Gastroesophageal sphincter (tissue), 3 donors: ENCODE results near the gene COL25A1.

ENCODE experiments used
- POLR2AphosphoS5 ChIP-seq: sonication (generic); formaldehyde crosslinking; IDR thresholded peaks from one replicate; pipeline ENCODE4 v1.6.1; 2017; ENCODE audit warnings: antibody characterized with exemption
- TF ChIP-seq, protein P1 (sequence below), 4 experiments: fragments of 200-600 bp in 2 of 4; fragments of 450-650 bp in 2 of 4; sonication (generic) in 1 of 4; IDR thresholded peaks; one replicate each; pipeline ENCODE4 v1.5.1; 2017 to 2019; ENCODE audit warnings: antibody characterized with exemption in 4 of 4, mild to moderate bottlenecking in 2 of 4, moderate library complexity in 2 of 4

DNA sequence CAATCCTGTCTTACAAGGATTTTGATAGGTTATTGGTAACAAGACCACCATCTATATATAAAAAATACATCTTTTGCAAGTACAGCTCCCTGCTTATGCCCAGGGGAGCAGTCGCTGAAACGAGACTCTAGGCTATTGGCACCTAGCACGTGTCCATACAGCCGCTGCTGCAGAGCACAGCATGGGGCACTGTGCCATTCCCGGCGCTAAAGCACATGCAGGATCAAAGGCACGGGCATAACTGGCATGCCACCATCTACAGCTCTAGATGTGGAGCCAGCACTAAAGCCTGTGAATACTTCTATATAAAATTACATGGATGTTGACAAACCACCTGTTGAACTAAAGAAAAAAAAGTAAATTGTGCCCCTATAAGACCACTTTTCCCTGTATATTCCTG is 144.8 kb downstream of the COL25A1 start:
- TF ChIP-seq, protein P1, sequence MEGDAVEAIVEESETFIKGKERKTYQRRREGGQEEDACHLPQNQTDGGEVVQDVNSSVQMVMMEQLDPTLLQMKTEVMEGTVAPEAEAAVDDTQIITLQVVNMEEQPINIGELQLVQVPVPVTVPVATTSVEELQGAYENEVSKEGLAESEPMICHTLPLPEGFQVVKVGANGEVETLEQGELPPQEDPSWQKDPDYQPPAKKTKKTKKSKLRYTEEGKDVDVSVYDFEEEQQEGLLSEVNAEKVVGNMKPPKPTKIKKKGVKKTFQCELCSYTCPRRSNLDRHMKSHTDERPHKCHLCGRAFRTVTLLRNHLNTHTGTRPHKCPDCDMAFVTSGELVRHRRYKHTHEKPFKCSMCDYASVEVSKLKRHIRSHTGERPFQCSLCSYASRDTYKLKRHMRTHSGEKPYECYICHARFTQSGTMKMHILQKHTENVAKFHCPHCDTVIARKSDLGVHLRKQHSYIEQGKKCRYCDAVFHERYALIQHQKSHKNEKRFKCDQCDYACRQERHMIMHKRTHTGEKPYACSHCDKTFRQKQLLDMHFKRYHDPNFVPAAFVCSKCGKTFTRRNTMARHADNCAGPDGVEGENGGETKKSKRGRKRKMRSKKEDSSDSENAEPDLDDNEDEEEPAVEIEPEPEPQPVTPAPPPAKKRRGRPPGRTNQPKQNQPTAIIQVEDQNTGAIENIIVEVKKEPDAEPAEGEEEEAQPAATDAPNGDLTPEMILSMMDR (IDR thresholded peaks at IDR 0.05) = no peak
- TF ChIP-seq POLR2AphosphoS5 = no peak
